Measurements from ENCODE around the gene LENG8. TPM values are rescaled to one million over a fixed set of nuclear protein-coding genes. Genes with fewer than 3 reads are reported as not detected.

LENG8 gene
- total RNA-seq, 3 donors from 2014 or later: 138 to 157 (median 145) TPM

- peaks cover 8% of the 10 kb centered on the region for H3K4me1 Mint-ChIP-seq (ENCODE audit: low read depth)
- H3K4me3 Mint-ChIP-seq: no peak overlapping the region
- ATAC-seq (no peak), DNase-seq (no peak)
- H3K36me3 Mint-ChIP-seq (ENCODE audit: insufficient read depth): no peaks in the 10 kb centered on the region
- H3K27me3 Mint-ChIP-seq (ENCODE audit: low read depth): peaks cover 33% of the 10 kb centered on the region
- H3K9me3 Mint-ChIP-seq: no peaks in the 10 kb centered on the region
Measured at GRCh38 chr19:54429176-54429495, 19.9 kb upstream of the LENG8 start.

DNA sequence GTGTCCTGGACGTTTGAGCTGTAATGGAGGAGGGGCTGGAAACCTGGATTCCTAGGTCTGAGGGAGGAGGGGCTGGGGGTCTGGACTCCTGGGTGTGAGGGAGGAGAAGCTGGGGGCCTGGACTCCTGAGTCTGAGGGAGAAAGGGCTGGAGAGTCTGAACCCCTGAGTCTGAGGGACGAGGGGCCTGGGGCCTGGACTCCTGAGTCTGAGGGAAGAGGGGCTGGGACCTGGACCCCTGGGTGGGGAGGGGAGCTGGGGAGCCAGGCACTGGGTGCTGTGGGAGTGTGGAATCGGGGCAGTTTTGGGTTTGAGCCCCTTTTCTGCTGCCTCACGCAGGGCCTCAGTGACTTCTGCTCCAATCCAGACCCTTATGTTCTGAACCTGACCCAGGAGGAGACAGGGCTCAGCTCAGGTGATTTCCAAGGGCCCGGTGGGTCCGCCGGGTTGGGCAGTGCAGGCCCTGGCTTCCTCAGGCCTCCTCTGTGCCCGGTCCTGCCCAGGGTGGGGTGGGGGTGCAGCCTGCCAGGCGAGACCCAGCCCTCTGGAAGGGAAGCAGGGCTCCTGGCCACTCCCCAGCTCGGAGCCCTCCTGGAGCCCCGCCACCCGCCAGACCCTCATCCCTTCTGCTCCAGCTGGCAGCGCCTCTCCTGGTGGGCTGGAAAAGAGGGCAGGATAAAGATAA, 19.3 kb upstream of the LENG8 start:
- Mint-ChIP-seq H3K4me3 (no peak overlapping the region), H3K27me3 (ENCODE audit: low read depth) (peaks cover 28% of the 10 kb centered on the region), H3K9me3 (no peaks in the 10 kb centered on the region), H3K4me1 (ENCODE audit: low read depth) (peaks cover 13% of the 10 kb centered on the region), H3K36me3 (ENCODE audit: insufficient read depth) (no peaks in the 10 kb centered on the region)
- ATAC-seq (no peak), DNase-seq (no peak)

GRCh38 chr19:54430306-54431254, 18.4 kb upstream of the LENG8 start:
- Mint-ChIP-seq H3K36me3 (ENCODE audit: insufficient read depth) (no peaks in the 10 kb centered on the region), H3K4me3 (peak overlapping the region; percentile 21)
- ATAC-seq: peak; percentile 69 to 82

DNA sequence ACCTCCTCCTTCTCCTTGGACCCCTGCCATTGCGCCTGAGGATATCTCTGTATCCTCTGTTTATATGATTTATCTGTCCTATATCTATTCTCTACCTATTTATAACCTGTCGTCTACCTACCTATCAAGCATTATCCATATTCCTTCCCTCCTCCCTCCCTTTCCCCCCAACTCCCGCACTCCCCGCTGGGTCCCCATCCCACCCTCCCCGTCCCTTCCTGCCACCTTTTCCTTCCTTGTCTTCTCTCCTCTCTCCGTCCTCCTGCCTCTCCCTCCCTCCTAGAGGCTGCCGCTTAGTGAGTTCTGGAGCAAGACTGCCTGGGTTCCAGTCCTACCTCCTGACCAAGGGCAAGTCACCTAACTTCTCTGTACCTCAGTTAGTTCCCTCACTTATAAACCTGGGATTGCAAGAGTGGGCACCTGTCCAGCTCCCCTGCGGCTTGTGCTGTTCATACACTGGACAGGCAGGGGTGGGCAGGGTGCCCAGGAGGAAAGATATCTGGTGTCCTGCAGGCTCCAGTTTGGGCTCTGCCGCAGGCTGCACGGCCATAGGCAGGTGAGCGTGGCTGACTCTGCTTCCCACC, 17.7 kb upstream of the LENG8 start:
- Mint-ChIP-seq H3K4me1 (ENCODE audit: low read depth) (peaks cover 18% of the 10 kb centered on the region), H3K27me3 (ENCODE audit: low read depth) (peaks cover 16% of the 10 kb centered on the region), H3K4me3 (no peak overlapping the region), H3K9me3 (no peaks in the 10 kb centered on the region), H3K36me3 (ENCODE audit: insufficient read depth) (no peaks in the 10 kb centered on the region)
- DNase-seq (no peak), ATAC-seq (no peak)

More at GRCh38 chr19:54430306-54431254, 18.4 kb upstream of the LENG8 start:
- Mint-ChIP-seq H3K27me3 (ENCODE audit: low read depth) (peaks cover 24% of the 10 kb centered on the region), H3K9me3 (no peaks in the 10 kb centered on the region), H3K4me1 (ENCODE audit: low read depth) (peaks cover 18% of the 10 kb centered on the region)
- peak; percentile 47 for DNase-seq

- Mint-ChIP-seq H3K36me3 (ENCODE audit: insufficient read depth) (no peaks in the 10 kb centered on the region), H3K4me1 (ENCODE audit: low read depth) (peaks cover 18% of the 10 kb centered on the region), H3K4me3 (no peak overlapping the region), H3K9me3 (no peaks in the 10 kb centered on the region), H3K27me3 (ENCODE audit: low read depth) (peaks cover 10% of the 10 kb centered on the region)
- ATAC-seq (no peak), DNase-seq (no peak)
Measured at GRCh38 chr19:54432144-54432738, 16.8 kb upstream of the LENG8 start.

- Mint-ChIP-seq H3K4me3 (no peak overlapping the region), H3K4me1 (ENCODE audit: low read depth) (peaks cover 18% of the 10 kb centered on the region), H3K9me3 (no peaks in the 10 kb centered on the region), H3K27me3 (ENCODE audit: low read depth) (peaks cover 7% of the 10 kb centered on the region), H3K36me3 (ENCODE audit: insufficient read depth) (no peaks in the 10 kb centered on the region)
- no peak for ATAC-seq
- no peak for DNase-seq
Measured at GRCh38 chr19:54433697-54434096, 15.3 kb upstream of the LENG8 start.

DNA sequence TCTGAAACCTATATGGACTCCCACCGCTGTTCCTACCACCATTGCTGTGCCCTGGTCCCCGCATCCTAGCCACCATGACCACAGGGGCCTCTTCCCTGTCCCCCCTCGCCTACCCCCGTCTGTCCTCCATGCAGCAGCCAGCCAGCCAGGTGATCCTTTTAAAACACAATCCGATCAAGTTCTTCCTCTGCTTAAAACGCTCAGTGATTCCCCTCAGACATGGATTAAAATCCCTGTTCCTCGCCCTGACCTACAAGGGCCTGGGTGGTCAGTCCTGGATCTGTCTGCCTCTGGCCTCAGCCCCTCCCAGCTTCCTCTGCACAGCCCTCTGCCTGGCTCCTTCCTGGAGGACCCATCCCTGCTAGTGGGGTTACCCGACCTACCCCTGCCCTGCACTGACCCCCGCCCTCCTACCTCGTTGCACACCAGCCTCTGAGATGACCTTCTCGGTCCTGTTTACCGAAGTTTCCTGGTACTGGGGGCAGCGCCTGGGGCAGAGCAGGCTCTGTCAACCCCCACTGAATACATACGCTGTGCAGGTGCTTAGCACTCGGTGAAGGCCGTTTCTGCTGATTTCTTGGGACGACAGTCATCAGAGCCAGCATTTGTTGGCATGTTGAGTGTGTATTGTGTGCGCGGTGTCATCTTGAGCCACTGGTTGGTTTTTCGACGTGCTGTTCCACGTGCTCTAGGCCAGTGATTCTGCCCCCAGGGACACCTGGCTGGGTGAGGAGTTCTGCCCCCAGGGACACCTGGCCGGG, 14.7 kb upstream of the LENG8 start:
- no peak for DNase-seq
- no peak for ATAC-seq
- Mint-ChIP-seq H3K4me1 (ENCODE audit: low read depth) (peaks cover 20% of the 10 kb centered on the region), H3K4me3 (no peak overlapping the region), H3K27me3 (ENCODE audit: low read depth) (peaks cover 2% of the 10 kb centered on the region), H3K36me3 (ENCODE audit: insufficient read depth) (no peaks in the 10 kb centered on the region), H3K9me3 (no peaks in the 10 kb centered on the region)

DNA sequence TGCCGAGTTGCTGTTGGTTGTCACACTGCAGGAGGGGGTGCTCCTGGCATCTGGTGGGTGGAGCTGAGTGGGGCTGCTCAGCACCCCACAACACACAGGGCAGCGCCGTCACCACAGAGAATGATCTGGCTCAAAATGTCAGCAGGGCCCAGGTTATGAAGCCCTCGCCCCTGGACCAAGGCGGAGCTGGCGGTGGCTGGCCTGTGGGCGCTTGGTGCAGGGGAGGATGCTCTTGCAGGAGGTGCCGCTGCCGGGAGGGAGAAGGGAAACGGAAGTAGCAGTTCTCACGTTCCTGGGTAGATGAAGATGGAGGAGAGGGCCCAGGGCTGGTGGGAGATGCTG, 14.2 kb upstream of the LENG8 start:
- DNase-seq (no peak), ATAC-seq (peak in 1 of 2 donors; percentile 23)
- Mint-ChIP-seq H3K4me3 (peak overlapping the region; percentile 25), H3K9me3 (no peaks in the 10 kb centered on the region), H3K27me3 (ENCODE audit: low read depth) (no peaks in the 10 kb centered on the region), H3K36me3 (ENCODE audit: insufficient read depth) (no peaks in the 10 kb centered on the region), H3K4me1 (ENCODE audit: low read depth) (peaks cover 21% of the 10 kb centered on the region)

- Mint-ChIP-seq H3K4me1 (ENCODE audit: low read depth) (peaks cover 21% of the 10 kb centered on the region), H3K36me3 (ENCODE audit: insufficient read depth) (no peaks in the 10 kb centered on the region), H3K4me3 (no peak overlapping the region), H3K9me3 (no peaks in the 10 kb centered on the region), H3K27me3 (ENCODE audit: low read depth) (no peaks in the 10 kb centered on the region)
- ATAC-seq: no peak
- no peak for DNase-seq
Measured at GRCh38 chr19:54435551-54436016, 13.4 kb upstream of the LENG8 start.

DNA sequence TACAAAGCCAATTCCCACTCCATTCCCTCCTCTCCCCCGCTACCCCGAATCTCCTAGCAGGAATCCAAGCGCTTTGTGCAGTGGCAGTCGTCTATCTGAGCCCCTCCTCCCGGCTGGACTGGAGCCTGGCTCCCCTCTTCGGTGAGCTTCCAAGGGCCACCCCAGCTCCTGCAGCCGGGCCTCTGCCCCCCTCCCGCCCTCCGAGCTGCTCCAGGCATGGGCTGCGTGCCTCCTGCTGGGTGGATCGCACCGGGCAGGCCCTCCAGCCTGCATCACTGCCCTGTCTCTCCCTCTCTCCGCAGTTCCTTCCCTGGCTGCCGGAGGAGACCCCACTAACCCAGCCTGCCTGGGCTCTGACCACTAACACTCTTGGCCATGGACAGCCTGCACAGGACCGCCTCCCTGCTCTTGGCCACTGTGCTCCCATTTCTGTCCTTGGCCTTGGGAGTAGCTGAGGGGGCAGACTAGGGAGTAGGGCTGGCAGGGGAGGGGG, 12.9 kb upstream of the LENG8 start:
- Mint-ChIP-seq H3K4me3 (no peak overlapping the region), H3K36me3 (ENCODE audit: insufficient read depth) (peaks cover 1% of the 10 kb centered on the region), H3K4me1 (ENCODE audit: low read depth) (peaks cover 19% of the 10 kb centered on the region), H3K27me3 (ENCODE audit: low read depth) (no peaks in the 10 kb centered on the region), H3K9me3 (no peaks in the 10 kb centered on the region)
- ATAC-seq (no peak), DNase-seq (no peak)

GRCh38 chr19:54436628-54437252, 12.3 kb upstream of the LENG8 start:
- H3K36me3 Mint-ChIP-seq (ENCODE audit: insufficient read depth): peaks cover 1% of the 10 kb centered on the region
- ATAC-seq (no peak), DNase-seq (no peak)
- no peaks in the 10 kb centered on the region for H3K27me3 Mint-ChIP-seq (ENCODE audit: low read depth)
- no peak overlapping the region for H3K4me3 Mint-ChIP-seq
- no peaks in the 10 kb centered on the region for H3K9me3 Mint-ChIP-seq
- peaks cover 17% of the 10 kb centered on the region for H3K4me1 Mint-ChIP-seq (ENCODE audit: low read depth)

GRCh38 chr19:54439174-54439851, 9.7 kb upstream of the LENG8 start:
- Mint-ChIP-seq H3K36me3 (ENCODE audit: insufficient read depth) (peaks cover 6% of the 10 kb centered on the region), H3K4me3 (no peak overlapping the region), H3K4me1 (ENCODE audit: low read depth) (peaks cover 13% of the 10 kb centered on the region), H3K27me3 (ENCODE audit: low read depth) (no peaks in the 10 kb centered on the region), H3K9me3 (no peaks in the 10 kb centered on the region)
- ATAC-seq (peak; percentile 53 to 66), DNase-seq (no peak)

GRCh38 chr19:54440641-54441040, 8.4 kb upstream of the LENG8 start:
- Mint-ChIP-seq H3K4me1 (ENCODE audit: low read depth) (peaks cover 4% of the 10 kb centered on the region), H3K36me3 (ENCODE audit: insufficient read depth) (peaks cover 6% of the 10 kb centered on the region), H3K27me3 (ENCODE audit: low read depth) (no peaks in the 10 kb centered on the region)

More at GRCh38 chr19:54440641-54441040, 8.4 kb upstream of the LENG8 start:
- DNase-seq (no peak), ATAC-seq (no peak)
- H3K4me3 Mint-ChIP-seq: no peak overlapping the region
- H3K9me3 Mint-ChIP-seq: no peaks in the 10 kb centered on the region

All from activated T-cell treated with anti-CD3 and anti-CD28 coated beads, Interleukin-2, amount 50 U/mL, for 4 hours (primary cell).